GM10266 (cell line): ENCODE measurements around the gene FBXL20.

Experiments
- DNase-seq: peaks from one replicate; pipeline ENCODE4 v3.0.0; 2012; ENCODE audit errors: extremely low spot score
- CTCF ChIP-seq: IDR thresholded peaks from 2 replicates; pipeline ENCODE4 v1.5.1; 2012; ENCODE audit warnings: mild to moderate bottlenecking, low read depth; ENCODE audit not compliant: control insufficient read depth, insufficient read depth; ENCODE audit errors: missing control alignments

The FBXL20 gene

DNA sequence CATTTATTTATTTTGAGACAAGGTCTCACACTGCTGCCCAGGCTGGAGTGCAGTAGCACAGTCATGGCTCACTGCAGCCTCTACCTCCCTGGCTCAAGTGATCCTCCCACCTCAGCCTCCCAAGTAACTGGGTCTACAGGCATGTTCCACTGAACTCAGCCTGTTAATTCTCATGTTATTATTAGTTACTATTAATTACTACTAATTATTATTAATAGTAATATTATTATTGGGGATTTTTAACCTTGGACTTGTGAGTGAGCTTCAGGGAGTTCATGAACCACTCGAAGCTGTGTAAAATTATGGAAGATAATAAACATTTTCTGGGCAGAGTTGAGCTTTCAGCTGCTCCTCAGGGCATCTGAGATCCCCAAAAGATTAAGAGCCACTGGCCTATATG is 171.1 kb downstream of the FBXL20 start:
- DNase-seq, result no peak
- TF ChIP-seq CTCF, result no peak

DNA sequence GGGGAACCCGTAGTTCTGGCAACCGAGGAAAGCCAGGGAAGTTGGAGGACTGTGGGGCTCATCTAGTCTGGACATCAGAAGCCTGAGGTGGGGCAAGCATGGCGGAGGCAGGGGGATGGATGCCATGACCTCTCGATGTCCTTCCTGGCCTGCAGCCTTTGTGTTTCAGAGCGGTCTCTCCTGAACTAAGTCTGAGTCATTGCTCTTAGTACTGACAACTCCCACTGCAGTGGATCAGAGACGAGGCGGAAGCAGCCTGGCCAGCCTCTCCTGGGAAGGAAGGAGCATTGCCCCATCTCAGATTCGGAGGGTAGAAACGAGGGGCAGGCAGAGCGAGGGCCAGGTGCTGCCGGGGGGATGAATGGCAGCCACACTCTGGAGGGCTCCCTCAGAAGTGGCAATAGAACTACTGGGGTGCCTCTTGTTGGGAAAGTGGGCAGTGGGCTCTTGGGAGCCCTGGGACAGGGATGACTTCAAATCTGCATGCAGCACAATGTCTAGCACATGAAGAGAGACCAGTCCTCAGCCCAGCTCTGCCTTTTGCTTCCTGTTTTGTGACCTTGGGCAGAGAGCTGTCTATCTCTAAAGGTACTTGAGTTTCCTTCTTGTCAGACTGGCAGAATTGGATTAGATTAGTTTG is 172.0 kb downstream of the FBXL20 start:
- TF ChIP-seq CTCF, result no peak
- no peak for DNase-seq

GRCh38 chr17:39227364-39227919 is 174.0 kb downstream of the FBXL20 start:
- no peak for DNase-seq
- no peak for TF ChIP-seq CTCF

DNA sequence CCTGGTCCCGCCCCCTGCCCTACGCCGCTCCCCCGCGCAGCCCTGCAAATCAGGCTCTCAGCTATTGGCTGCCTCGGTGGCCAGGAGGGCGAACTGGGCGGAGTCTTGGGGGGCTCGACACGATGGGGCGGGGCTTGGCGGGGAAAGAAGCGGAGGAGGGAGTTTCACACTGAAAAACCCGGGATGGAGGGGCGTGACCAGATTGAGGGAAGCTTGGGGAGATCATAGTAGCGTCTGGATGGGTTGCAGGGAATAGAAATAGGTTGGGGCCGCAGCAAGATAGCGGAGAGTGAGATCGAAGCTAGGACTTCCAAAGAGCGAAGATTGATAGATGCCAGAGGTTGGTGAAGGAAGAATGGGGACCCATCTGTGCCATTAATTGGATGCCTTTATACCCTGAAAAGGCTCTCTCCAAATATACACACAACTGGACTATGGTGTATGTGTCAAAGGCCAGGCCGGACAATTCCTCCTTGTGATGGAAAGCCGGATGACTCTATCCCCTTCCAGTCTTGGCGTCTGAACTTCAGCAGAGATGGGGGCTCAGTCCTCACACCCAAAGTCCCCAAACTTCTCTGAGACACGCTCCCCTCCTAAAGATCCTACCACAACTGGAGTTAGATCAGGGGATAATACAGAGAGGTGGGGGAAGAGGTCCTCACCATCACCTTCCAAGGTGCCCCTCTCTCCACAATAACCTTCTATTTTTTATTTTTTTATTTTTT is 175.3 kb downstream of the FBXL20 start:
- no peak for DNase-seq
- TF ChIP-seq CTCF, result no peak

- no peak for DNase-seq
- no peak for TF ChIP-seq CTCF
These were observed 176.0 kb downstream of the FBXL20 start, which contains the start of gene STAC2 for GRCh38 chr17:39225308-39225958. TSS of gene STAC2 (minus strand) at chr17:39225945. CDS start at chr17:39225502, 443 bp downstream.

DNA sequence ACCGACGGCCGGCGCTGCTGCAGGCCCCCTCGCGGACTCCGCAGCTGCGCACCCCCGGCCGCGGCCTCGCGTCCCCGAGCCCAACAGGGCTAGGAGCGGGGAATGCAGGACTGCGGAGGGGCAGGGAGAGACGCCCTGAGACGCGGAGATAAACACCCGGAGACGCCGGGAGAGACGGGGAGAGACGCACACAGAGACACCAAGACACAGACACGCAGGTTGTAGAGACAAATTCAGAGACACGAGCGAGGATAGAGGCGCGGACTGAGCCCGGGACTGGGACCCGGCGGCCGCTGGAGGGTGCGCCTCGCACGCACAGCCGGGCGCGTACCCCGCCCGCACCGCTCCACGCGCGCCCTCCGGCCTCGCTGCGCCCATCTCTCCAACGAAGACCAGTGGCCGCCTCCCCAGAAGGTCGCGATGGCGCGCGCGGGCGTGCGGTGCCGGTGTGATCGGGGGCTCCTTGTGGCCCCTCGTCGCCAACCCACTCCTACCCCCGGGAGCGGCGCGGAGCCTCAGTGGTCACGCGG is 176.6 kb downstream of the FBXL20 start:
- no peak for DNase-seq

More for the DNA sequence above, 176.6 kb downstream of the FBXL20 start:
- no peak for TF ChIP-seq CTCF
